Measurements from ENCODE around the gene SMG7. TPM values are rescaled to one million over a fixed set of nuclear protein-coding genes. Genes with fewer than 3 reads are reported as not detected.

Gene SMG7
- total RNA-seq, 1 experiment from 2014 or later, result 10.5 TPM

- no peak for DNase-seq (ENCODE audit: low read depth)
These were observed 118.2 kb downstream of the SMG7 start, which contains the start of gene NCF2 for GRCh38 chr1:183590244-183591191. Gene NCF2, minus strand, starts transcription at chr1:183590459. Its CDS starts 130 bp downstream, at chr1:183590329.

- no peak for DNase-seq (ENCODE audit: low read depth)
These were observed 120.4 kb downstream of the SMG7 start for GRCh38 chr1:183592733-183593132.

- no peak for DNase-seq (ENCODE audit: low read depth)
These were observed 121.1 kb downstream of the SMG7 start for GRCh38 chr1:183593356-183593755.

GRCh38 chr1:183595537-183595936 lies 123.2 kb downstream of the SMG7 start:
- no peak for DNase-seq (ENCODE audit: low read depth)

- no peak for DNase-seq (ENCODE audit: low read depth)
These were observed 124.2 kb downstream of the SMG7 start for GRCh38 chr1:183596500-183596899.

- DNase-seq (ENCODE audit: low read depth), result peak; percentile 50
These were observed 125.5 kb downstream of the SMG7 start for GRCh38 chr1:183597656-183598347.

- peak; percentile 53 for DNase-seq (ENCODE audit: low read depth)
These were observed 126.1 kb downstream of the SMG7 start for GRCh38 chr1:183598386-183598785.

- DNase-seq (ENCODE audit: low read depth), result peak; percentile 82
These were observed 127.8 kb downstream of the SMG7 start for GRCh38 chr1:183600136-183600535.

GRCh38 chr1:183600634-183601033 lies 128.3 kb downstream of the SMG7 start:
- no peak for DNase-seq (ENCODE audit: low read depth)

- DNase-seq (ENCODE audit: low read depth), result no peak
These were observed 130.2 kb downstream of the SMG7 start for GRCh38 chr1:183602510-183602909.

Other genes starting within 250 kb of the SMG7 start
- 4.3 and 4.4 TPM in 2 replicates for gene NMNAT2, start 54.1 kb upstream of the SMG7 start, total RNA-seq (2014; rRNA removed; shearing (Covaris generic))
- gene NCF2, start 118.0 kb downstream of the SMG7 start, total RNA-seq (2014; rRNA removed; shearing (Covaris generic)), result not detected in 2 replicates
- gene ARPC5, start 163.3 kb downstream of the SMG7 start, total RNA-seq (2014; rRNA removed; shearing (Covaris generic)), result 182 and 204 TPM in 2 replicates
- not detected in 2 replicates for gene APOBEC4, start 180.8 kb downstream of the SMG7 start, total RNA-seq (2014; rRNA removed; shearing (Covaris generic))

Measured in RPMI7951 (cell line).